HG03558 (cell line): ENCODE data around the gene GLIS1.

Experiments
- ATAC-seq: cut with Tn5 transposase; IDR thresholded peaks from one replicate; pipeline ENCODE4 v1.9.1; 2021; ENCODE audit warnings: moderate number of reproducible peaks; ENCODE audit not compliant: unreplicated experiment; ENCODE audit errors: extremely low read depth

Gene GLIS1

GRCh38 chr1:53507116-53507820, 231.7 kb downstream of the GLIS1 start:
- no peak for ATAC-seq

DNA sequence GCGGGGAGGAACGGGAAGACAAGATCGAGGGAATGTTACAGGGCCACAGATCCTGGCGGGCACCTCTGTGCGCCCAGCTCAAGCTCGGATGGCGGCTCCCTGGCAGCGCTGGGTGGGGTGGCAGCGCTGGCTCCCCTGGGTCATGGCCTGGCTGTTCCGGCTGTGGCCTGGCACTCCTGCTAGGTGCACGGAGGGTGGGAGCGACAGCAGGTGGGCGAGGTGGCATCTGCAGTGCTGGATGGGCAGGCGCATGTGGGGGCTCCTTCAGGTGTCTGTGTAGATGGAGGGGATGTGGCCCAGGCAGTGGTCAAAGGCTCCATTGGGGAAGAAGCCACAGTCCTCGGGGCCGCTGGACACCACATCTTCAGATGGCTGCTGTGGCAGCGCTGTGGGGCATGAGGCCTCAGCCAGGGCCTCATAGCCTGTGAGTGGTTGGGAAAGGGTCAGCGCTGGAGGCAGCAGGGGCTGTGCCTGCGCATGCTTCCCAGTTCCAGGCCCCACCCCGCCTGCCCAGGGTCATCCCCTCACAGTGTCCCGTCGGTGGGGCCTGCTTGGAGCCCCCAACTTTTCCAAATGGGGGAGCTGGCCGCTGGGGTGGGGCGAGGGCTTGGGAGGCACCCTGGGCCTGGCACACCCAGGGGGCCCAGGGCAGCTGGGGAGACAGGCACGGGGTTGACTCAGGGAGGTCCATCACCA, 232.5 kb downstream of the GLIS1 start:
- no peak for ATAC-seq

- no peak for ATAC-seq
Observed at GRCh38 chr1:53505891-53506290, 233.1 kb downstream of the GLIS1 start.

DNA sequence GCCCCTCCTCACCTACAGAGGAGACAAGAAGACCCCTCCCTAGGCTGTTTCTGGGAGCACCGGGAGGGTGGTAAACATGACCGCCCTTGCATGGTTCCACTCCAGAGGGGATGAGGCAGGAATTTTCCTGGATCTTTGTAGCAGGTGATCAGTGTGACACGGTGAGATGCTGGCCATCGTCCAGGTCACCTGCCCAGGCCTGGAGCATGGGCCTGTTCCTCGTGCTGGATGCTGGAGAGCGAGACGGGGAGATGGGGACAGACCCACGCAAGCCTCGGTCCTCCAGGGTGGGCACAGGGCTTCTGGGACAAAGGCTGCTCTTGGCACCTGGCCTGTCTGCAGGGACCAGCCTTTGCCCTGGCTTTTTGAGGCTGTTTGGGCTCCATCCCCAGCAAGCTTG, 233.6 kb downstream of the GLIS1 start:
- ATAC-seq, result no peak

GRCh38 chr1:53504901-53505300, 234.1 kb downstream of the GLIS1 start:
- ATAC-seq, result no peak

- no peak for ATAC-seq
Observed at GRCh38 chr1:53503433-53504217, 235.3 kb downstream of the GLIS1 start.

- no peak for ATAC-seq
Observed at GRCh38 chr1:53502641-53503432, 236.1 kb downstream of the GLIS1 start.

DNA sequence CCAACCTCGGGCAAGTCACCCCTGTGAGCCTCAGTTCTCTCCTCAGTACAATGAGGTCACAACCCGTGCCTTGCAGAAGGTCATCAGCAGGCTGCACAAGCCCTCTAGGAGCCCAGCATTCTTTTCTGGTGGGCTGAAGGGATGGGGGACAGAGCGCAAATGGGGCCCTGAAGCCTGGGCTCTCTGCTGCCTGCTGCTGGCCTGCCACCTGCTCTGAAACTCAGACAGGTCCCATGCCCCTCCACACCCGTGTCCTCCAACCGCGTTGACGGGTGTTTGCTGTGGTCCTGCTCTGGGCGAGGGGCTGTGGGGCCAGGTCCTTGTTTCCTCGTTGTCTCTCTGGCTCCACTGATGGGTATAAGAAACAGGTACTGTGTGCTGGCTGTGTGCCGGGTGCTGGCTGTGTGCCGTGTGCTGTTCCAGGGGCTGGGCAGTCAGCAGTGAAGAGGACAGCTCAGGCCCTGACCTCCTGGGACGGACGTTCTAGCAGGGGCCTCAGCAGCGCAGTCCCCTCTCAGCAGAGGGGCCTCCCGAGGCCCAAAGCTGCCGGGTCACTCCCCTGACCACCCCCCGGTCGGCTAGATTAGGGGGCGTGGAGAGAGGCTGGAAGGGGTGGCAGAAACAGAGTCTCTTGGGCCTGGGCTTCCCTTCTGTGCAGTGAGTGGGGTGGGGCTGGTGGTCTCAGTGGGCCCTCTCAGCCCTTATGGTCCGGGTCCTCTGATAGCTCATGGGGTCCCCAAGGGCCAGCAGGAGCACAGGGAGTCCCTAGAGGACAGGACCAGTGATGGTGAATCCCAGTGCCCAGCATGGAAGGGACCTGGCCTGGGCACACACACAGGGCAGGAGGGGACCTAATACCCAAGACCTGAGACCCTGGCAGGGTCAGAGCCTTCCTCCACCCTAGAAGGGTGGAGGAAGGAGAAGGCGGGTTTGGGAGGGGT, 237.6 kb downstream of the GLIS1 start:
- ATAC-seq, result no peak

- no peak for ATAC-seq
Observed at GRCh38 chr1:53500204-53501064, 238.5 kb downstream of the GLIS1 start.

GRCh38 chr1:53499257-53500203, 239.4 kb downstream of the GLIS1 start:
- ATAC-seq, result no peak

- no peak for ATAC-seq
Observed at GRCh38 chr1:53498555-53499131, 240.3 kb downstream of the GLIS1 start.

DNA sequence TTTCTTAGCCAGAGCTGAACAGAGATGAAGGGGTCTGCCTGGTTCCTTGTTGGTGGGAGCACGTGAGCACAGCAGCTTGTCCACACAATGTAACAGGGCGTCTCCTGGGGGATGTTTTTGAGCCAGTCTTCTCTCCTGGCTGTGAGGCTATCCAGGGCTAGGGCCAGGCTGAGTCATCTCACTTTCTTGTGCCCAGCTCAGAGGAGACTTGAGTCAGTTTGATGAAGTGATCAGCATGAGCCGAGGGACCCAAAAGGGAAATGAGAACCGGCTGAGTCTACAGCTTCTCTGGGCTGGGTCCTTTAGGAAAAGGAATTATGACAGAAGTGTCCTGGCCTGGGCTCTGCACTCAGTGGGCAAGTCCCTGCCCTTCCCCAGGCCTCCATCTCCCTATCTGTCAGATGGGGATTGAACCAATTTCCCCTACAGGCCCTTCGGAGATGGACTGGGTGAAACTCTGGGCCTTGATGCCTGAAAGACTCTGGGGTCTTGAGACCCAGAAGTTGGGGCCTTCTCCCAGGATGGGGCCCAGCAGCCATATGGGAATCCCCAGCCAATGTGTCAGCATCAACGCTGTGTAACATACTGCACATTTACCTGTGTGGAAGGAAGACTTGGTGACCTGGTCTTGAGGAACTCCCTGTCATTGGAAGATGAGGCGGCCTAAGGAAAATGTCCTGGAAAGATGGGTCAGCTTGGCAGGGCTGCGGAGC, 243.2 kb downstream of the GLIS1 start:
- ATAC-seq, result no peak

GRCh38 chr1:53490351-53490750, 248.6 kb downstream of the GLIS1 start:
- no peak for ATAC-seq

DNA sequence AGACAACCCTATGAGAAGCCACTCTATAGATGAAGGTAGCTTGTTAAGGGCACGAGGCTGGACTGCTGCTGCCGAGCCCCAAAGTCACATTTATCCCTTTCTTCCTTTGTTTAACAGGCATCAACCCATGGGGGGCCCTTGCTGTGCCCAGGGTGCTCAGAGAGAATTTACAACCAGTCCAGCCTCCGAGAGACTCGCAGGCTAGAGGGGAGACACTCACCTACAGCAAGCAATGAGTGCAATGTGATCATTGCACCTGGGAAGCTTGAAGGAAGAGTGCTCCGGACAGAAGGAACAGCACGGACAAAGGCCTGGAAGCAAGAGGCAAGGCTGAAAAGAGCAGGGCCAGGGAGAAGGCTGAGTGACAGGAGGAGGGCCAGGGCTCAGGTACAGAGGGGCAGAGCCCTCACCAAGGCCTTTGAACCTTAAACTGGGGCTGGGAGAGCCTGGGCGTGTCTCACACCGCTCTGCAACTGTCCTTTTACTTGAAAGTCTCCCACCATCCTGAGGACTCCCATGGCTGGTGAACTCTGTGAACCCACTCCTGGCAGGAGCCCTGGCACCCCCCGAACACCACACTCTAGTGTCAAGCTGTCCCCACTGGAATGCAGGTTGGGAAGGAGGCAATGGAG, 252.5 kb downstream of the GLIS1 start:
- ATAC-seq, result no peak

- ATAC-seq, result no peak
Observed at GRCh38 chr1:53485478-53486394, 253.2 kb downstream of the GLIS1 start.
